GM12892 (cell line): ENCODE results near the gene LRRC8B.

Experiments used
- POLR2A ChIP-seq: IDR thresholded peaks from 2 replicates; pipeline ENCODE4 v1.6.1; 2011; ENCODE audit warnings: low read depth, low read length, control low read depth
- POLR2AphosphoS5 ChIP-seq: IDR thresholded peaks from 2 replicates; pipeline ENCODE4 v1.6.1; 2011; ENCODE audit warnings: low read depth, low read length, control low read depth

GRCh38 chr1:89622895-89623294 lies 98.3 kb downstream of the LRRC8B start:
- TF ChIP-seq POLR2A (no peak), POLR2AphosphoS5 (no peak)
